Measurements from ENCODE around the gene GLYATL1.

Gene GLYATL1

GRCh38 chr11:58927393-58928106 lies 11.7 kb upstream of the GLYATL1 start:
- DNase-seq = peak; percentile 80

- no peak for DNase-seq
Measured at GRCh38 chr11:58928107-58928499, 11.2 kb upstream of the GLYATL1 start.

DNA sequence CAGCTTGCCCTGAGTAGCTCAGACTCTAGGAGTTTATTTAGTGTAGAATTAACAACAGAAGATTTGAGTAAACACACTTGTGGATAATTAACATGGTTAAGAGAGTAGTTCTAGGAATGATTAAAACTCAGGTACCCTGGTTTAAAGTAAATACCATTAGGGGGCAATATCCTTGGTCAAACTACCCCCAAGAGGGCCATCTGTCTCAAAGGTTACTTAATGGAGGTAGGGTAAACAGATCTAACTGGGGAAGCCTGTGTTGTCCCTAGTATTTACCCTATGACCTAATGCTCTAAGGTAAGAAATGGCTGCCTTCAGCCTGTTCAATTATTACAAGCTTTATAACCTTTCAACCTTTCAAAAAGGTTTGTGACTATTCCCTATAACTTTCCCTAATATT lies 10.6 kb upstream of the GLYATL1 start:
- no peak for DNase-seq

DNA sequence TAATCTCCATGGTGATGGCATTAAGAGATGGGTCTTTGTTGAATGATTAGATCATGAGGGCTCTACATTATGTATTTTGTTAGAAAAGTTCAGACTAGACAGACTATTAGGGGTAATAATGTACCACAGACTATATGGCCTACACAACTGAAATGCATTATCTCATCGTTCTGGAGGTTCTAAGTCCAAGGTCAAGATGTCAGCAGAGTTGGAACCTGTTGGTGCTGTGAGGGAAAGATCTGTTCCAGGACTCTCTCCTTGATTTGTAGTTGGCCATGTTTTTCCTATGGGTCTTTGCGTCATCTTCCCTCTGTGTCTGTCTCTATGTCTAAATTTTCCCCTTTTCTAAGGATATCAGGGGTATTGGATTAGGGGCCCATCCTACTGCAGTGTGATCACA lies 8.4 kb upstream of the GLYATL1 start:
- no peak for DNase-seq

DNA sequence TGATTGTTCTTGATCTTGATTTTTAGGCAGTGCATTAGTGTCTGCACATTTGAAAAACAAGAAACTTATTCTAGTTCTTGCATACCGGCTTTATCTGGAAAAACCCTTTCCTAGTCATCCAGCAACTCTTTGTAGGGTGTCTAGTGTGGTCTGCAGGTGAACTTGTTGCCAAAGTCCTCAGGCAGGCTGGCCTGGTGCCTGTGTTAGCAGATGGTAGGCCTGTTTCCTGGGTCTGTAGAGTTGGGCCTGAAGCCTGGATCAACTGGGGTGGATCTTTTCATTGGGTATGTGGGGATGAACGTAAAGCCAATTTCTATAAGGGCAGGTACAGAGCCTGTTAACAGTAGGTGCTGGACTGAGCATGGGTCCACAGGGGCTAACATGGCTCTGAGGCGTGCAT lies 5.6 kb upstream of the GLYATL1 start:
- peak; percentile 63 for DNase-seq

GRCh38 chr11:58934945-58935513 lies 4.3 kb upstream of the GLYATL1 start:
- no peak for DNase-seq

DNA sequence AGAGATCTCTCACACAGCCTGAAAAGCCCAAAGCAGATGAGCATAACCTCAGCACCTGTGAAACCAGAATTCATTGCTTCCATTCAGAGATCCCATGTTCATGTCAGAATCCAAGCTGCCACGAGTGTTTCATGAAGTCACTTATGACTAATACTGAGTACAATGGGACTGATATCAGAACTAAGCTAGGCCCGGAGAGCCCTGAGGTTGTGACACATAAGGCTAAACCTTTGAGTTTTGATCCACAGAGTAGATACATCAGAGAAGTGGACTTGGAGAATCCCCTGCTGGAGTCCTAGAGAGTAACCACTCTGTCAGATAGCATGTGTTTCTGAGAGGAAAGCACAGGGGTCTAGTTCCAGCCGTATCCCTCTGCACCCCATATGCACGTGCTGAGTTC lies 890 bp upstream of the GLYATL1 start:
- DNase-seq = no peak

DNA sequence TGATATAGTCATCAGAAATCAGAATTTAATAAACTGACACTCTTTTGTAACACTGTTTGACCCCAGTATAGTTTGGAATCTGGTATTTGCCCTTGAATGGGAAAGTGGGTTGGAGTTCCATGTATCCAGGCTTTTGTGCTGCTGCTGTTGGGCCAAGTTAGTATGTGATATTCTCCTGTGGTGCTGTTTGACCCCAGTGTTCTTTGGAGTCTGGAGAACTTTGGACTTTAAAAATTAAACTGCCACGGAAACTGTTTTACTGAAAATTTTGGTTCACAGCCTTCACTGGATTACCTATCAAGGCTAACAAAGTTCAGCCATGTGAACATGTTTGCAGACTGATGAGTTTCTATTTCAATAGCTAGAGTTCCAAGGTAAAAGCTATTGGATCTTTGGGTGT lies 740 bp downstream of the GLYATL1 start:
- DNase-seq = no peak

DNA sequence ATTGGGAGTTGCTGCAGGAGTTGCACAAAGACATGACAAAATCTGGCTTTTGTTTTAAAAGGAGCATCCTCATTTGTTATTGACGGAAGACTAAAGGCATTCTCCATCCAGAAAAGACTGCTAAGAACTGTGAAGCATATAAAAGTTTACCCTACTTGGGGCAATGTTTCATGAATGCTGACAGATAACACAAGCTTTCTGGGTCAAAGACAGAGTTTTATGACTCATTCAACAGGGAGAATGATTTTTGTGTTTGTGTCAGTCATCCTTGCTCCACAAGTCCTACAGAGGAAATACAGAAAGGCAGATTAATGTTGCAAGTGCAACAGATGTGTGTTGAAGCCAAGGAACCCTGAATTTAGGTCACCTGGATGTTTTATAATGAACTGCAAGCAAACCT lies 2.5 kb downstream of the GLYATL1 start:
- no peak for DNase-seq

- DNase-seq = no peak
Measured at GRCh38 chr11:58945663-58946062, 6.4 kb downstream of the GLYATL1 start.

GRCh38 chr11:58949184-58949583 lies 9.9 kb downstream of the GLYATL1 start:
- no peak for DNase-seq

DNA sequence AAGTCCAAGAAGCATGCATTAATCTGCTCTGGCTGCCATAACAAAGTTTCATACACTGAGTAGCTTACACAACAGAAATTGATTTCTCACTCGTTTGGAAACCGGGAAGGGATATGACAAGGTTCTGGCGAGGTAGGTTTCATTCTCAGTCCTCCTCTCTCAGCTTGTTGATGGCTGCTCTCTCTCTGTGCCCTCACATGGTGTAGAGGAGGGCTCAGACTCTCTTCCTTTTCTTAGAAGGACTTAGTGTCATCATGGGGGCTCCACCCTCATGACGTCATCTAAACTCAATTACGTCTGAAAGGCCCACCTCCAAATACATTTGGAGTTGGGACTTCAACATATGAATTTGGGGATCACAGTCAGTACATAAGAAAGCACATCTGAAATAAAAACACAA lies 18.6 kb downstream of the GLYATL1 start:
- no peak for DNase-seq

DNA sequence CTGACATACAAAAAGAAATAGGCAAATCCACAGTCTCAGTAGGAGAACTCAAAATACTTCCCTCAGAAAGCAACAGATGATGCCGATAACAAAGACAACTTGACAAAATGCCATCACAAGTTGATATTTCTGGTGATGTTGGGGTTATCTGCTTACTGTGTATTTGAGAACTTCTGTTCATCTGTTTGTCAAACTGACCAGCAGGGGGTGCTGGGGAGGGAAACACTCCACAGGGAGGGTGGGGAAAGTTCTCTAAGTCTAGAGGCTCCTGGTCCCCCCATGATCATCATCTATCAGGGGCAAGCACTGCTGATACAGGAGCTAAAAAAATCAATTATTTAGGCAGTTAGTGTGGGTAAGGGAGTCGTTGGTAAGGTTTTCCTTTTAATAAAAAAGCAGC lies 19.2 kb downstream of the GLYATL1 start:
- DNase-seq = no peak

DNA sequence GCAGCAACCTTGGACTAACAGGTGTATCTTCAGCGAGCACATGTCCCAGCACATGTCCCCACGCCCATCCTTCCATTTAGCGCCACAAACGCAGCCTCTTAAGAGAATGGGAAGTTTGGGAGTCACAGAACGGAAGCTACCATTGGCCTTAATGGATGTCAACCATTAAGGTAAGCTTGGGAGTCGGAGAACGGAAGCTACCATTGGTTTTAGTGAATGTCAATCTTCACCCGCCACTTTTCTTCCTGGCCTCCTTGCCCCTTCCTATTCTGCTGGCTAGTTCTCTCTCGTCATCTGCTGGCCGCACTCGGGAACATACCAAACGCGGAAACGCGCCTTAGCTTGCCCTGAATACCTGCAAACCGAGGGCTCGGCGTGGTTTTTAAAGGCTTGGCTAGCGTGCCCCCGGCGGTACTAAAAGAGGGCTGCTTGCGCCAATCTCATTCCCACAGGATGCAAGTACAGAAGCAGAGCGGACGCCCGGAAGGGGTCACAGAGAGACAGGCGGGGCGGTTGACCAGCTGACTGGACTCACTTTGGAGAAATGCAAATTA lies 24.3 kb downstream of the GLYATL1 start:
- DNase-seq = no peak

DNA sequence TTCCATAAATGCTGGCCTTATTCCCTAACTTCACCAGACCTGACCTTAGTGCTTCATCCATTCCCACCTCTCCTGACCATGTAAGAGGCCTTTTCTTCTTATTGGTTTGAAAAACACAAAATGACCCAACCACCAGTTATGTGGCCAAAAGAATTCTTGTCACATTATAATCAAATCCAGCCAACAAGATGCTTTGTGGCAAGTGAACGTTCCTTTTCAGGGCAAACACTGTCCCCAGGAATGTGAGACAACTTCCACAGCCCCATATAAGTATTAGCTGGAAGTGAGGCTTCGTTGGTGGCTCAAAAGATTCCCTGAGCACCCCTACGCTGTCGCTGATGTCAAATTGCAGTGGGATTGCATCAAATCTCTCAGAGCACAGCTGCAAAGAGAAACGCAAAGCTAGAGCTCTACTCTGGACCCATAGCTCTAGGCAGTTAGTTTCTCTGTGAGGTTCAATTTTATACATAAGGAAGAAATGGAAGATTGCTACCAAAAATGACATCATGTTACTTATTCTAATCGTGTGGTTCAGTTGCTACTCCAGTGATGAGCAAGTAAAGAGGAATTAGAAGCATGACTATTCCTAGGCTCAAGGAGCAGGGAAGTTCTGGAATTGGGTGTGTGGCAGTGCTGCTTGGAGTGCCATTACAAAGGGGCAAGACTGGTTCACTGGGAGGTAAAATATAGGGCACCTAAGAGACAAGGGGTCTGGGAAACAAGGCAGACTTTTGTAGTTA lies 26.1 kb downstream of the GLYATL1 start:
- DNase-seq = no peak

DNA sequence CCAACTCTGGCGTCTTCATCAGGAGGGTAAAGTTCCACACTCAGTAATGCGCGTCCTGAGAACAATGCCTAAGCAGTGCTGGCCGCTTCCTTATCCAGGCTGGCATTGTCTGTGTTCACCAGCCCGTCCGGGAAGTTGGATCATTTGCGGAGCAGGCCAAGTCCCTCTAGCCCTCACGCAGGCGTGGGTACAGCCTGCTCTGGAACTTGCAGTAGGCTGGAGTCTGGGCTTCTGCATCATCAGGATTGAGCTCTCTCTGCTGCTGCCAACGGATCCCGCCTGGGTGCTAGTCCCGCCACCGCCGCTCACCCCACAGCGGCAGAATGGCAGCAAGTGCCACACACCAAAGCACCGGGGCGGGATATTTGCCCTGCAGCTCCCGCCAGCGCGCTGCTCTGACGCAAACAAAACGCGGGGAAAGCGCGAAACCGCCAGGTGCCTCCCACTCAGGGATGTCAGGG lies 29.0 kb downstream of the GLYATL1 start:
- DNase-seq = no peak

GRCh38 chr11:58977470-58977869 lies 38.2 kb downstream of the GLYATL1 start:
- no peak for DNase-seq

GRCh38 chr11:58979222-58979621 lies 39.9 kb downstream of the GLYATL1 start:
- no peak for DNase-seq

GRCh38 chr11:58980159-58980843 lies 41.0 kb downstream of the GLYATL1 start:
- DNase-seq = no peak

DNA sequence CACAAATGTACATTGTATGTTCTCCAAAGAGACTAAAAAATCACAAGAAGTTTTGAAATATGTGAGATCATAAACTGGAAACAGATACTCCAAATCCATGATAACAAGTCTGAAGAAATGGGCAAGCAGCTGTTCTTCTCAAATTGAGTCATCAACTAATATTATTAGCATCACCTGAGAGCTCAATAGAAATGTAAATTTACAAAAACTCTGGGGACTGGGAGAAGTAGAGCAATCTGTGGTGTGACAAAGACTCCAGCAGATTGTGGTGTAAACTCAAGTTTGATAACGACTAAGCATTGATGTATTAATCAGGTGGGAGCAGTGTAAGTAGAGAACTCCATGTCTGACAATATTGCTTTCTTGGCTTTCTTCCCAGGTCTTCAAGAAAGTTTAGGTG lies 53.2 kb downstream of the GLYATL1 start:
- no peak for DNase-seq

- DNase-seq = no peak
Measured at GRCh38 chr11:58994171-58994570, 54.9 kb downstream of the GLYATL1 start.

DNA sequence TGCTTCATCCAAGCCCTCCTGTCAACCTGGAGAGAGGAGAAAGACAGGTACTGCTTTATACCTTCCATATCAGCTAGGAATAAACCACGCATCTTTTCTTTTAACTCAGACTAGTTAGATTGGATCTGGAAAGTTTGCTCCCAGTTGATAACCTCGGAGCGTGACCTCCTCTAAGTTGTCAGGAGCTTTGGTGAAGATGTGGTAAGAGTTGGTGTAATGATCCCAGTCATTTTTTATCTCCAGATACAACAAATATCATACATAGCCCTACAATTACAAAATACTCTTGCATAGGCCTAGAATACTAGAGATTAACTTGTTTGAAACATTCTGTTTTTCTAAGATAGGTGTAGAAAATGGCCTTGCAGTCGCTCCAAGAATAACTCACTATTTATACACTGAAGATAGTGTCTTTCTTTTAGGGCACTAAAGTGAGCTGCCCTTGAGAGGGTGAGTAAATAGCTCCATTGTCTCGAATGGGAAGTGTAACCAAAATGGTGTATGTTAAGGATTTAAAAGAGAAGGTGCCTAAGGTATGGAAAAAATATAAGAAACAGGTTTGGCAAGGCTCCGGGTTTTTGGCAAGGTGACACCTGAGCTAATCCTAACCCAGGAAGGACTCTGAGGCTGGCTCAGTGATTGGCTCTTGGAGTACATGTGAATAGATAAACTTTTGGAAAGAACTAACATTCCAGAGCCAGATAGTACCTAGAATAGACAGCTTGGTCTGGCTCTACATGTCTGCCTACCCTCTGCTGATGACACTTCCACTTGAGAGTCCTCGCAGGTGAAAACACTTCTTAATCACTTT lies 59.4 kb downstream of the GLYATL1 start:
- no peak for DNase-seq
